ENCODE results near the gene TMEM14A. TPM values are rescaled to one million over a fixed set of nuclear protein-coding genes. Genes with fewer than 3 reads are reported as not detected.

The TMEM14A gene, protein sequence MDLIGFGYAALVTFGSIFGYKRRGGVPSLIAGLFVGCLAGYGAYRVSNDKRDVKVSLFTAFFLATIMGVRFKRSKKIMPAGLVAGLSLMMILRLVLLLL
- total RNA-seq: 1 to 10 TPM; 6.2 to 9.3 (median 8.5) TPM

- intact Hi-C loops (cut with DNase I; ENCODE audit: low total_unique reads): no loop called here
- WGBS, 2 donors: 2% methylated on average over 36 to 42 of the region's 42 CpGs
- H3K4me3 ChIP-seq (ENCODE audit: low read depth, poor library complexity, severe bottlenecking): peak within 1 kb of the TSS; percentile 40
- DNase-seq (ENCODE audit: low spot score in 2 of 2): peak; percentile 90 to 99
- TF ChIP-seq CTCF (IDR thresholded peaks at IDR 0.05) (no peak), POLR2A (IDR thresholded peaks at IDR 0.05) (no peak)
Observed at GRCh38 chr6:52670502-52671409, at the start of gene TMEM14A. TMEM14A (plus strand) TSS chr6:52671113; CDS start chr6:52677103, 5,990 bp downstream.

DNA sequence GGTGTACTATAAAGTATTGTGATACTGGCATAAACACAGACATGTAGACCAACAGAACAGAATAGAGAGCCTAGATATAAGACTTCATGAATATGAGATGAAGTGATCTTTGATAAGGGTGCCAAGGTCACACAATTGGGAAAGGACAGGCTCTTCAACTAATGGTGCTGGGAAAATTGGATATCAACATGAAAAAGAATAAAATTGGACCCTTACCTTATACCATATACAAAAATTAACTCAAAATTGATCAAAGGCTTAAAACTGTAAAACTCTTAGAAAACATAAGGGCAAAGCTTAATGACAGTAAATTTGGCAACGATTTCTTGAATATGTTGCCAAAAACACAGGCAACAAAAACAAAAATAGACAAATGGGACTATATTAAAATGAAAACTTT, 49.3 kb upstream of the TMEM14A start:
- TF ChIP-seq POLR2A (IDR thresholded peaks at IDR 0.05): no peak
- TF ChIP-seq CTCF (IDR thresholded peaks at IDR 0.05): no peak

DNA sequence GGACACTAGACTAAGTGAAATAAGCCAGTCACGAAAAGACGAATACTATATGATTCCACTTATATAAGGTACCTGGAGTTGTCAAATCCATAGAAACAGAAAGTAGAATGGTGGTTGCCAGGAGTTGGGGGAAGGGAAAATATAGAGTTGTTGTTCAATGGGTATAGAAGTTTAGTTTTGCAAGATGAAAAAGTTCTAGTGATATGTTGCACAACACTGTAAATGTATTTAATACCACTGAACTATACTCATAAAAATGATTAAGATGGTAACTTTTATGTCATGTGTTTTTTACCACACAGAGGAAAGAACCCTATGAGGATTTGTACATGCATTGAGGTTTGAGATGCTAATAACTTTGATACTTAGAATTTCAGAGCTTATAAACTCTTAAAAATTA, 48.1 kb upstream of the TMEM14A start:
- intact Hi-C loops (cut with DNase I; ENCODE audit: low total_unique reads): no loop called here
- DNase-seq (ENCODE audit: low spot score in 2 of 2): no peak
- TF ChIP-seq CTCF (IDR thresholded peaks at IDR 0.05): no peak
- TF ChIP-seq POLR2A (IDR thresholded peaks at IDR 0.05): no peak
- no peak overlapping the region for H3K4me3 ChIP-seq (ENCODE audit: low read depth, poor library complexity, severe bottlenecking)
- 78 to 88% methylated on average over 2 of the region's 2 CpGs for whole genome bisulfite sequencing, 2 donors

More for the DNA sequence above, 49.3 kb upstream of the TMEM14A start:
- WGBS, 2 donors: 56 to 60% methylated on average over 1 of the region's 1 CpG
- intact Hi-C loops (cut with DNase I; ENCODE audit: low total_unique reads): no loop called here
- no peak overlapping the region for H3K4me3 ChIP-seq (ENCODE audit: low read depth, poor library complexity, severe bottlenecking)
- no peak for DNase-seq (ENCODE audit: low spot score in 2 of 2)

- no peak for DNase-seq (ENCODE audit: low spot score in 2 of 2)
- no peak overlapping the region for H3K4me3 ChIP-seq (ENCODE audit: low read depth, poor library complexity, severe bottlenecking)
- intact Hi-C loops (cut with DNase I; ENCODE audit: low total_unique reads): no loop called here
- WGBS, 2 donors: 88 to 100% methylated on average over 1 of the region's 1 CpG
- no peak for TF ChIP-seq CTCF (IDR thresholded peaks at IDR 0.05)
- TF ChIP-seq POLR2A (IDR thresholded peaks at IDR 0.05): no peak
Observed at GRCh38 chr6:52632011-52632410, 38.9 kb upstream of the TMEM14A start.

DNA sequence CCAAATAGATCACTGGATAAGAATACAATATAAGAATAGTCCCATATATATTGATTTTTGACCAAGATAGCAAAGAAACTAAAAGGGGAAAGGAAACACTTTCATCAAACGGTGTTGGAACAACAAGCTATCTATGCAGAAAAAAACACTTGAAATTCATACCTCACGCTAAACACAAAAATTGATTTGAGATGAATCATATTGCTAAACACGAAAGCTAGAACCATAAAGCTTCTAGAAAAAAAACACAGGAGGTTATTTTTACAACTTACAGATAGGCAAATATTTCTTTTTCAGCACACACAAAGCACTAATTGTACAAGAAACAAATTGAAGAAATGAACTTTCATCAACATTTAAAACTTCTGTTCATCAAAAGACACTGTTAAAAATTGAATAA, 36.7 kb upstream of the TMEM14A start:
- no peak overlapping the region for H3K4me3 ChIP-seq (ENCODE audit: low read depth, poor library complexity, severe bottlenecking)
- WGBS, 2 donors: 76 to 77% methylated on average over 3 of the region's 3 CpGs
- intact Hi-C loops (cut with DNase I; ENCODE audit: low total_unique reads): no loop called here
- no peak for DNase-seq (ENCODE audit: low spot score in 2 of 2)
- TF ChIP-seq POLR2A (IDR thresholded peaks at IDR 0.05) (no peak), CTCF (IDR thresholded peaks at IDR 0.05) (no peak)
